Gastroesophageal sphincter (tissue), 4 donors: ENCODE measurements around the gene PGP. TPM values are rescaled to one million over a fixed set of nuclear protein-coding genes. Genes with fewer than 3 reads are reported as not detected.

Source experiments
- ATAC-seq: fragments of 150-250 bp; one replicate; pipeline ENCODE4 v1.9.1; 2016; ENCODE audit warnings: mild to moderate bottlenecking, moderate library complexity
- H3K27ac ChIP-seq, 4 donors: fragments of 200-600 bp; sonication (generic) in 3 of 4; 1 replicate in 3 of 4; 2 replicates in 1 of 4; pipeline ENCODE4 v1.5.1; 2016 to 2019
- H3K27me3 ChIP-seq: fragments of 200-600 bp; sonication (generic); one replicate; pipeline ENCODE4 v1.5.1; 2019
- H3K36me3 ChIP-seq, 2 donors: fragments of 200-600 bp; sonication (generic); one replicate each; pipeline ENCODE4 v1.5.1; 2019; ENCODE audit warnings: control low read depth in 1 of 2
- H3K4me1 ChIP-seq, 3 donors: fragments of 200-600 bp; sonication (generic); 1 replicate in 2 of 3; 2 replicates in 1 of 3; pipeline ENCODE4 v1.5.1; 2016 to 2019; ENCODE audit warnings: control low read depth in 2 of 3
- H3K4me3 ChIP-seq, 2 donors: fragments of 200-600 bp; sonication (generic); one replicate each; pipeline ENCODE4 v1.5.1; 2019; ENCODE audit warnings: mild to moderate bottlenecking in 1 of 2, moderate library complexity in 1 of 2
- H3K9me3 ChIP-seq, 3 donors: fragments of 200-600 bp; sonication (generic); one replicate each; pipeline ENCODE4 v1.5.1; 2017 to 2019; ENCODE audit warnings: control low read depth in 2 of 3
- CTCF ChIP-seq, 4 experiments: fragments of 200-600 bp in 2 of 4; fragments of 450-650 bp in 2 of 4; sonication (generic) in 1 of 4; IDR thresholded peaks; one replicate each; pipeline ENCODE4 v1.5.1; 2017 to 2019; ENCODE audit warnings: antibody characterized with exemption in 4 of 4, mild to moderate bottlenecking in 2 of 4, moderate library complexity in 2 of 4
- EP300 ChIP-seq: sonication (generic); formaldehyde crosslinking; IDR thresholded peaks from one replicate; pipeline ENCODE4 v1.6.1; 2017; ENCODE audit warnings: antibody characterized with exemption, mild to moderate bottlenecking
- POLR2A ChIP-seq, 2 donors: fragments of 450-650 bp; IDR thresholded peaks; one replicate each; pipeline ENCODE4 v1.6.1; 2017; ENCODE audit warnings: antibody characterized with exemption in 2 of 2, mild to moderate bottlenecking in 2 of 2, moderate library complexity in 1 of 2
- POLR2AphosphoS5 ChIP-seq: sonication (generic); formaldehyde crosslinking; IDR thresholded peaks from one replicate; pipeline ENCODE4 v1.6.1; 2017; ENCODE audit warnings: antibody characterized with exemption
- WGBS, 2 donors: methylation state at CpG; one replicate each; pipeline ENCODE4 v1.1.5; 2018; ENCODE audit warnings: low coverage in 1 of 2; 5-methylcytosine and 5-hydroxymethylcytosine counted together
- total RNA-seq, 4 donors: library from RNA; depleted of rRNA; stranded (reverse); fragments of >200 nt; gene quantifications; one replicate each; pipeline ENCODE4 v1.1.0, GENCODE V29; 2016

PGP gene
- total RNA-seq, 4 donors from 2014 or later: 7.6 to 17.3 (median 12.5) TPM

DNA sequence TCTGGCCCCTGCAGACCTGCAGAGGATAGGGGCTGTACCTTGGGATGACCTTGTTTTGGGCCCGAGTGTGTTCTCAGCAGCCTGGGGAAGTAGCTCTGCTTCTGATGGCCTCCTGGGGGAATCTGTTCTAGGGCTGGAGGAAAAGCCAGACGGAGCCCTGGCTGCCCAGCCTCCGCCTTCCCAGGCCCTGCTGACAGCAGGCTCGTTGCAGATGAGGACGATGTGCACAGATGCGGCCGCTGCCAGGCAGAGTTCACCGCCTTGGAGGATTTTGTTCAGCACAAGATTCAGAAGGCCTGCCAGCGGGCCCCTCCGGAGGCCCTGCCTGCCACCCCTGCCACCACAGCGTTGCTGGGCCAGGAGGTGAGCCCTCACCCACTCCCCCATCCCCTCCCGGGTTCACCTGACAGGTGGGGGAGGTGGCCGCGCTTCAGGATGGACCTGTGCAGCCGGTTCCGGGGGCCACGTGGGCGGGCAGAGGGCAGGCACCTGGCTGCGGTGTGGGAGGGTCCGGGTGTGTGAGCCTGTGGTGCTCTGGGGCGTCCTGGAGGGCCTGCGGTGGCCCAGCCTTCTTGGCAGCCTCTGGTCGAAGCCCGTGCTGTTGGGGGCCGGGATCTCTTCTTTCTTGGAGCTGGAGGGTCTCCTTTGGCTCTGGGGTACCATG lies 13.7 kb upstream of the PGP start:
- H3K27me3 ChIP-seq: peaks cover 14% of the 10 kb centered on the region
- TF ChIP-seq POLR2AphosphoS5 (no peak), CTCF (IDR thresholded peaks at IDR 0.05) (no peak), EP300 (no peak), POLR2A (IDR thresholded peaks at IDR 0.05) (no peak)
- peaks cover 0 to 70% of the 10 kb centered on the region in 2 donors for H3K36me3 ChIP-seq
- no peaks in the 10 kb centered on the region for H3K9me3 ChIP-seq
- H3K4me1 ChIP-seq: peaks cover 0 to 36% (median 21%) of the 10 kb centered on the region in 3 donors
- no peak overlapping the region for H3K27ac ChIP-seq
- no peak overlapping the region for H3K4me3 ChIP-seq
- no CpG with 5 or more reads among the region's 25 CpGs for WGBS, 2 donors
- no peak for ATAC-seq

GRCh38 chr16:2226918-2227317 lies 12.3 kb upstream of the PGP start:
- Histone ChIP-seq H3K27ac (no peak overlapping the region), H3K9me3 (no peaks in the 10 kb centered on the region), H3K4me3 (no peak overlapping the region), H3K36me3 (peaks cover 0 to 57% of the 10 kb centered on the region in 2 donors), H3K27me3 (peaks cover 1% of the 10 kb centered on the region), H3K4me1 (peaks cover 0 to 40% (median 23%) of the 10 kb centered on the region in 3 donors)
- no peak for TF ChIP-seq EP300
- no peak for TF ChIP-seq POLR2A (IDR thresholded peaks at IDR 0.05)
- no peak for TF ChIP-seq CTCF (IDR thresholded peaks at IDR 0.05)
- TF ChIP-seq POLR2AphosphoS5: no peak
- 67 to 79% methylated on average over 1 to 5 of the region's 6 CpGs for WGBS, 2 donors
- ATAC-seq: no peak

DNA sequence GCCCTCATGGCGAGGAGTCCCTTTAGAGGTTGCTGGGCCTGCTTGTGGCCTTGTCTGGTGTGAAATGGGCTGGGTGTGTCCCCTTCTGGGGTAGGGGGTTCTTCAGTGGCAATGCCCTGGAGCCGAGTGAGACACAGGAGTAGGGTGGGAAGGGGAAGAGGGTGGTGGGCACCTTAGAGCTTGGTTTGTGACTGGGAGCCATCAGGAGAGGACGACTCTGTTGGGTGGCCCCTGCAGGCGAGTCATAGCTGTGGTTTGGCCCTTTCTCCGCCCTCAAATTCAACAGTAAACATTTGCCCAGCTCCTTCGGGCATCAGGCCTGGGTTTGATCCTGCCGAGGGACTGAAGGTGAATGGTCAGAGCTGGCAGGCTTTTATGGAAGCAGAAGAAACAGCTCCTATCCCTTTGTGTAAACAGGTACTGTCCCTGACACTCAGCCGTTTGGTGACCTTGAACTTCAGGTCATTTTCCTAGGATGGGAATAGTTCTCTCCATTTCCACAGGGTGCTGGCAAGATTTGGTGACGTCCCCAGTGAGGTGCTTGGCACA lies 11.7 kb upstream of the PGP start:
- ATAC-seq: no peak
- TF ChIP-seq EP300 (no peak), POLR2A (IDR thresholded peaks at IDR 0.05) (no peak), CTCF (IDR thresholded peaks at IDR 0.05) (no peak), POLR2AphosphoS5 (no peak)
- Histone ChIP-seq H3K4me1 (peaks cover 0 to 40% (median 23%) of the 10 kb centered on the region in 3 donors), H3K27ac (no peak overlapping the region), H3K27me3 (no peaks in the 10 kb centered on the region), H3K4me3 (no peak overlapping the region), H3K9me3 (no peaks in the 10 kb centered on the region), H3K36me3 (peaks cover 0 to 51% of the 10 kb centered on the region in 2 donors)
- WGBS, 2 donors: 68 to 80% methylated on average over 2 to 5 of the region's 9 CpGs

GRCh38 chr16:2223942-2224486 lies 9.4 kb upstream of the PGP start:
- TF ChIP-seq POLR2AphosphoS5 (no peak), EP300 (no peak), CTCF (IDR thresholded peaks at IDR 0.05) (peak in 2 of 4 experiments; percentile 0 to 12)
- Histone ChIP-seq H3K9me3 (no peaks in the 10 kb centered on the region), H3K27me3 (no peaks in the 10 kb centered on the region), H3K36me3 (peaks cover 0 to 27% of the 10 kb centered on the region in 2 donors), H3K27ac (peak overlapping the region; percentile 83 to 93 (median 89)), H3K4me1 (peaks cover 0 to 40% (median 23%) of the 10 kb centered on the region in 3 donors), H3K4me3 (peak overlapping the region; percentile 95 to 97)
- ATAC-seq: peak; percentile 26
- WGBS, 2 donors: 0 to 27% methylated on average over 2 to 3 of the region's 22 CpGs
